ENCODE measurements around the gene PLA2G4B. TPM values are rescaled to one million over a fixed set of nuclear protein-coding genes. Genes with fewer than 3 reads are reported as not detected.

Gene PLA2G4B
- total and polyA plus RNA-seq, 4 donors = 5.7 to 13.0 (median 10.6) TPM

GRCh38 chr15:41855261-41855961 is 16.8 kb downstream of the PLA2G4B start:
- H3K36me3 ChIP-seq (ENCODE audit: control insufficient read depth in 4 of 4, insufficient read depth in 4 of 4, low read length in 4 of 4) = no peaks in the 10 kb centered on the region
- H3K27me3 ChIP-seq (ENCODE audit: control insufficient read depth in 3 of 3, insufficient read depth in 3 of 3, low read length in 2 of 3) = no peaks in the 10 kb centered on the region
- no peak overlapping the region for H3K27ac ChIP-seq (ENCODE audit: low read depth in 1 of 2, low read length in 1 of 2)
- TF ChIP-seq CTCF (IDR thresholded peaks at IDR 0.05; ENCODE audit: control extremely low read depth, extremely low read depth) = no peak
- H3K4me3 ChIP-seq = no peak overlapping the region
- no peak for ATAC-seq (ENCODE audit: insufficient read depth, low FRiP score)
- no peak for DNase-seq
- WGBS, 2 donors = 88 to 89% methylated on average over 30 of the region's 30 CpGs
- peaks cover 0 to 40% (median 4%) of the 10 kb centered on the region in 5 donors for H3K4me1 ChIP-seq (ENCODE audit: control insufficient read depth in 5 of 5, insufficient read depth in 5 of 5, low read length in 5 of 5)
- no peaks in the 10 kb centered on the region for H3K9me3 ChIP-seq (ENCODE audit: control insufficient read depth in 4 of 4, insufficient read depth in 3 of 4, low read length in 3 of 4)
- H3K9ac ChIP-seq (ENCODE audit: insufficient read depth in 1 of 2, low read length in 2 of 2) = no peak overlapping the region

GRCh38 chr15:41856262-41856661 is 17.6 kb downstream of the PLA2G4B start:
- H3K36me3 ChIP-seq (ENCODE audit: control insufficient read depth in 4 of 4, insufficient read depth in 4 of 4, low read length in 4 of 4) = no peaks in the 10 kb centered on the region
- no peaks in the 10 kb centered on the region for H3K9me3 ChIP-seq (ENCODE audit: control insufficient read depth in 4 of 4, insufficient read depth in 3 of 4, low read length in 3 of 4)
- peaks cover 0 to 35% (median 6%) of the 10 kb centered on the region in 5 donors for H3K4me1 ChIP-seq (ENCODE audit: control insufficient read depth in 5 of 5, insufficient read depth in 5 of 5, low read length in 5 of 5)
- no peaks in the 10 kb centered on the region for H3K27me3 ChIP-seq (ENCODE audit: control insufficient read depth in 3 of 3, insufficient read depth in 3 of 3, low read length in 2 of 3)
- DNase-seq (no peak), ATAC-seq (ENCODE audit: insufficient read depth, low FRiP score) (no peak)
- WGBS, 2 donors = 92 to 95% methylated on average over 17 of the region's 17 CpGs
- no peak overlapping the region for H3K4me3 ChIP-seq
- no peak overlapping the region for H3K27ac ChIP-seq (ENCODE audit: low read depth in 1 of 2, low read length in 1 of 2)
- TF ChIP-seq CTCF (IDR thresholded peaks at IDR 0.05; ENCODE audit: control extremely low read depth, extremely low read depth) = no peak
- no peak overlapping the region for H3K9ac ChIP-seq (ENCODE audit: insufficient read depth in 1 of 2, low read length in 2 of 2)

- TF ChIP-seq CTCF (IDR thresholded peaks at IDR 0.05; ENCODE audit: control extremely low read depth, extremely low read depth) = no peak
- H3K36me3 ChIP-seq (ENCODE audit: control insufficient read depth in 4 of 4, insufficient read depth in 4 of 4, low read length in 4 of 4) = no peaks in the 10 kb centered on the region
- H3K27ac ChIP-seq (ENCODE audit: low read depth in 1 of 2, low read length in 1 of 2) = no peak overlapping the region
- H3K4me3 ChIP-seq = no peak overlapping the region
- DNase-seq (no peak), ATAC-seq (ENCODE audit: insufficient read depth, low FRiP score) (no peak)
- H3K9me3 ChIP-seq (ENCODE audit: control insufficient read depth in 4 of 4, insufficient read depth in 3 of 4, low read length in 3 of 4) = no peaks in the 10 kb centered on the region
- H3K4me1 ChIP-seq (ENCODE audit: control insufficient read depth in 5 of 5, insufficient read depth in 5 of 5, low read length in 5 of 5) = peaks cover 0 to 35% (median 6%) of the 10 kb centered on the region in 5 donors
- no peak overlapping the region for H3K9ac ChIP-seq (ENCODE audit: insufficient read depth in 1 of 2, low read length in 2 of 2)
- WGBS, 2 donors = 90 to 94% methylated on average over 12 of the region's 12 CpGs
- no peaks in the 10 kb centered on the region for H3K27me3 ChIP-seq (ENCODE audit: control insufficient read depth in 3 of 3, insufficient read depth in 3 of 3, low read length in 2 of 3)
Observed at GRCh38 chr15:41856716-41857115, 18.1 kb downstream of the PLA2G4B start.

- Histone ChIP-seq H3K36me3 (ENCODE audit: control insufficient read depth in 4 of 4, insufficient read depth in 4 of 4, low read length in 4 of 4) (no peaks in the 10 kb centered on the region), H3K4me1 (ENCODE audit: control insufficient read depth in 5 of 5, insufficient read depth in 5 of 5, low read length in 5 of 5) (peaks cover 0 to 34% (median 4%) of the 10 kb centered on the region in 5 donors), H3K9me3 (ENCODE audit: control insufficient read depth in 4 of 4, insufficient read depth in 3 of 4, low read length in 3 of 4) (no peaks in the 10 kb centered on the region), H3K27ac (ENCODE audit: low read depth in 1 of 2, low read length in 1 of 2) (no peak overlapping the region), H3K27me3 (ENCODE audit: control insufficient read depth in 3 of 3, insufficient read depth in 3 of 3, low read length in 2 of 3) (no peaks in the 10 kb centered on the region), H3K9ac (ENCODE audit: insufficient read depth in 1 of 2, low read length in 2 of 2) (no peak overlapping the region), H3K4me3 (no peak overlapping the region)
- DNase-seq (no peak), ATAC-seq (ENCODE audit: insufficient read depth, low FRiP score) (no peak)
- WGBS, 2 donors = 88 to 94% methylated on average over 9 of the region's 9 CpGs
- TF ChIP-seq CTCF (IDR thresholded peaks at IDR 0.05; ENCODE audit: control extremely low read depth, extremely low read depth) = no peak
Observed at GRCh38 chr15:41857316-41857715, 18.7 kb downstream of the PLA2G4B start.

All from lung (tissue), 12 donors.